ENCODE results near the gene SMIM45.

- TF ChIP-seq EZH2 (IDR thresholded peaks at IDR 0.05; ENCODE audit: borderline replicate concordance, insufficient read depth, low read length, poor library complexity, severe bottlenecking) = no peak
- no peak for TF ChIP-seq POLR2AphosphoS5 (IDR thresholded peaks at IDR 0.05)
- no peak for TF ChIP-seq SMC3 (conservative IDR thresholded peaks at IDR 0.05; ENCODE audit: poor library complexity)
- TF ChIP-seq CTCF (IDR thresholded peaks at IDR 0.05; ENCODE audit: poor library complexity, severe bottlenecking) = no peak
- no peak for TF ChIP-seq EP300 (conservative IDR thresholded peaks at IDR 0.05; ENCODE audit: poor library complexity, severe bottlenecking)
- TF ChIP-seq REST (IDR thresholded peaks at IDR 0.05; ENCODE audit: borderline replicate concordance) = no peak
- TF ChIP-seq RAD21 (conservative IDR thresholded peaks at IDR 0.05) = no peak
- no peak for TF ChIP-seq TAF1 (IDR thresholded peaks at IDR 0.05; ENCODE audit: low read depth)
These were observed 37.3 kb downstream of the SMIM45 start for GRCh38 chr22:41989246-41989645.

Data from neural cell (in vitro differentiated cells).